ENCODE measurements around the gene EFNA5.
"Not testable (repeated sequence)": the region's sequence is repeated elsewhere in the genome, so short reads cannot be mapped to it uniquely, and the experiment has no call there.

EFNA5 gene

DNA sequence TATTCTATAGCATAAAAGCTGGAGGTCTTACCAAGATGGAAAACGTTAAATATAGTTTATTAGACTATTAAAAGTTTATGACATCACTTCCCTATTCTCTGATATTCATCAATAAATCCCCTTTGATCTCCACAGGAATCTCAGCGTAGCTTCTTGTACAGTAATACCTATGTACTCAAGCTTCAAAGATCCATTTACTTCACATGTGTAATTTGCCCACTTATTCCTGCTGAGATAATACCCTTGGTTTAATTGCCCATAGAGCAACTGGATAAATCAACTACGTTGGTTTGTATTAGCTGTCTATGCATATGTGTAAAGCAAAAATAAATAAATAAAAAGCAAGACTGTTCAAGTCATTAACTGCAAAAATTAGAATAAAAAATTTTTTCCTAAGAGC lies 219.7 kb downstream of the EFNA5 start:
- DNase-seq = no peak

DNA sequence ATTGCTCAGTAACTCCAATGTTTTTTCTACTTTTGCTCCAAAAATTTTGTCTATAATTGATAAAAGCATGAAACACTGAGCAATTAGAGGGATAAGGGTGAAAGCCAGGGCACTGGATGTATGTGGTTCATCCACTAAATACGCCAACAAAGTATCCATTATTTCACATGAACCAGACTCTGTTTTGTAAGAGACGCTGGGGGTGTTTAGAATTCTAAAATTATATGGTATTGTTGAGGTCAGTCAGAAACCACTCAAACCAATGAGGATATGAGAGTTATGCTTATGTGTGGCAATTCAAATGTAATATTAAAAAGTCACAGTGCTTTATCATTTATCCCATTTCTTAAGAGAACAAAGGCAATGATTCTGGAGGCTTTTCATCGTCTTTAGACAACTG lies 220.2 kb downstream of the EFNA5 start:
- no peak for DNase-seq

DNA sequence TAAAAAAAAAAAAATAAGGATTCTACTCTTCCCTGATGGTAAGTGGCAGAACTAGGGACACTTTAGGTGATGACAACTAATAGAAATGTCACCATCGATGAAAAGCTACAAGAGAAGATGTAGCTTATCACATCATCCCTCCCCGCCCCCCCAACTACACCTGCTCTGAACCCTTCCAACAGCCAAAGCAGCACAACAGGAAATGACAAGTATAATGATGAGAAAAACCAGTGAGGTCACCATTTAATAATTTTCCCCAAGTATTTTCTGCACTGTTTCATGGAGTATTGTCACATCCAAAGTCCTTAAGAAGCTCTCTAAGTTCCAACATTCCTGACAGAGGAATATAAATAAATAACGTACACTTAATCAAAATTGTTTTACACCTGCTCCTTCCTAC lies 221.4 kb downstream of the EFNA5 start:
- no peak for DNase-seq

DNA sequence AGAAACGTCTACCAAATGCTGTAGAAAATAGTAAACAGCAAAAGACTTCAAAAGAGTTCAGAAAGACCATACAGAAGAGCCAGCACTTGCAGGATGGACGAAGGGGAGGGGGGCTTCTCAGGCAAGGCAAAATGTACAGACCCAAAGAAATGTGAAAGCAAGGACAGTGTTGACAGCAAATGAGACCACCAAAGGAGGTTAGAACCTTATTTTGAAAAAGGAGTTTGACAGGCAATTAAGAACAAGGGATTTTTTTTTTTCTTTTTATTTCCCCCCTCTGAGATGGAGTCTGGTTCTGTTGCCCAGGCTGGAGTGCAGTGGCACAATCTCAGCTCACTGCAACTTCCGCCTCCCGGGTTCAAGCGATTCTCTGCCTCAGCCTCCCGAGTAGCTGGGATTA lies 223.2 kb downstream of the EFNA5 start:
- DNase-seq = no peak

DNA sequence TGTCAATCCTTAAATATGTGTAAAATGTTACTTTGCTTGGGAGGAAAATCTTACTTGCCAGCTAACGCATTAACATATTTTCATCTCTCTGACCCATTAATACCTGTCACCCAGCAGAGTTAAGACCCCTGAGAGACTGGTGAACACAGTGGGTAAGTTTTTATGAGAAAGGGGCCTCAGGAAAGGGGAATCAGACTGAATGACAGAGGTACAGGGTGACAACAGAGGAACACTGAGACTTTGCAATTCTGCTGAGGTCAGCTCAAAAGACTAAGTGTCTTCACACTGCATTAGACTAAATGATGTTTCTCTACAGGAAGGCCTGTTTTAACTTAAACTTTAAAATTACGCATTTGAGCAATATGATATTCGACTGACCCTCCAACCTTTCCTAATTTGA lies 223.8 kb downstream of the EFNA5 start:
- no peak for DNase-seq

DNA sequence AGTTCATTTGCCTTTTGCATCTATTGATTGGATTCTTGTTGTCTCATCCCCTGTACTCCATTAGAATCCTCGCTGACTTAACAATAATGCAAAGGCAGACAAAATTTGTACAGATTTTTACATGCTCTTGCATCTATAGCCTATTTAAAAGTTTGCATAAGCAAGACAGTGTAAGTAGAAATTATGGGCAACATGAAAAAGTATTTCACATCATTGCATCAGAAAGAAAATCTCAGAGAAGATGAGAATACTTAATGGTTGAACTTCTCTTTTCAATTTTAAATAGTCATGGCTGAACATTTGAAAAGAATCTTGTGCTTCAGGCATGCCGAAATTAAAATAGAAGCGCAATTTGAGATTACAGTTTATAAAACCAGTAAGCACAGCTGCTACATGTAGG lies 226.4 kb downstream of the EFNA5 start:
- DNase-seq = no peak

DNA sequence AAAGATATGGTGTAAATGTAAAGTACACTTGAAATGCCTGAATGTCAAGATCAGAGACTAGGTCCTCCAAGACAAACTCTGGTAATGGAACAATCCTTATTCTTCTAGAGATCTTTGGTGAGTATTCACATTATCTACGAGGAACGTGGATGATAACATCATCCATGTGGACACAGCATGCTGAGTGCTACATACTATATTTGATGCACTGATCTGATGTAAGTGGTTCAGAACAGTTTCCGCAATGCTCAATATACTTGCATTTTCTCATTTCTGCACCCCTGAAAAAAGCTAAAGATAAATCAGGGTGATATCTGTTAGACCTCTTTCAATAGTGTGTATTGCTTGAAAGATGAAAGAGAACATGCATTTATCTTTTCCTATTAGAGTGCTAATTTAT lies 226.8 kb downstream of the EFNA5 start:
- no peak for DNase-seq

DNA sequence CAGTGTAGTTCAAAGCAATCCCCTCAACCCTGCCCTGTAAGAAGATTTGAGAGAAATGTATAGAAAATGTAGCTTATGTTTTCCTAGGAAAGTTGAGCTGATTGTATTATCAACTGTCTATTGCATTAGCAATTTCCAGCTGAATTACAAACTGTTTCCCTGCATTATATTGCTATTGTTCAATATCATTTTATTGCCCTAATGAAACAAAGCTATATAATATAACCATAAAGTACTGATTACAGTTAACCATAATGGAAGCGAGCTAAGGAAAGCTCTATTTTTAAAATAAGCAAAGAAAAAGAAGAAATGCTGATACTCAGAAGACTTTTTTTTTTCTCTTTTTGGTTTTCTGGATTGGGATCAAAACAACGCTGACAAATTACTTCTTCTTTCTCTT lies 228.3 kb downstream of the EFNA5 start:
- no peak for DNase-seq

DNA sequence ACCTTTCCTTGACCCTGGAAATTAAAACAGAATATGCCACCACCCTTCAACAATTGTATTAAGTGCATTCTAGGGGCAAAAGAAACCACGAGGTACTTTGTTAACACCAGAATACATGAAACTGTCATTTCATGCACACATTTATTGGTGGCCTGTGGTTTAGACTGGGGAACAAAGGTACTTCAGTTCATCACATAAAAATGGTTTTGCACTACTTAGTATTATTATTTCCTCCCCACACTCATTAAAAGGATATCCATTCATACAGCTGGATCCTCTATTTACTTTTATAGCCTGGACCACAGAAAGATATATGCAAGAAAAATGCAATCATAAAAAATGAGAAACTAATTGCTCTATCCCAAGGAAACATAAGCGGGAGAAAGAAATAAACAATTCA lies 230.9 kb downstream of the EFNA5 start:
- DNase-seq = no peak

DNA sequence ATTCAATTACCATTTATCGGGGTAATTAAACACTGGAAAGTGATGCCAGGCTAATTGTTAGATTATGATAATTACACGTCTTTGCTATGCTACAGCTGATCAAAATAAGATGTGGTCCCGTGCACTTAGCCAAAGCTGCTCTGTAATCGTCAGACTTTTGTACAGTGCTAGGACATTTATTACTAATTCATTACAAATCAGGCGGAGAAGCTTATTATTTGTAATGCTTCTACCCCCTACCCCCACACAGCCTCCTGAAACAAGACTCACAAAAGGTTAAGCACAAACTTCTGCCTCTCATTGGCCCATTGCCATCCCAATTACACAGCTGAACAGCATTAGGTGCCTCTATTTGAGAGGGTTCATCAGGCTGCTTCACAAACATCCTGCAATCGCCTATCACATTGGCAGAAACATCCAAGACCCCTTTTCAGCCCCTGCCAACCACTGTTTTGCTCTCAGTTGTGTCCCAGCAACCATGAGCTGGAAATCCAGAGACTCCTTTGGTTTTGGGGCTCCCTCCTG lies 232.7 kb downstream of the EFNA5 start:
- no peak for DNase-seq

DNA sequence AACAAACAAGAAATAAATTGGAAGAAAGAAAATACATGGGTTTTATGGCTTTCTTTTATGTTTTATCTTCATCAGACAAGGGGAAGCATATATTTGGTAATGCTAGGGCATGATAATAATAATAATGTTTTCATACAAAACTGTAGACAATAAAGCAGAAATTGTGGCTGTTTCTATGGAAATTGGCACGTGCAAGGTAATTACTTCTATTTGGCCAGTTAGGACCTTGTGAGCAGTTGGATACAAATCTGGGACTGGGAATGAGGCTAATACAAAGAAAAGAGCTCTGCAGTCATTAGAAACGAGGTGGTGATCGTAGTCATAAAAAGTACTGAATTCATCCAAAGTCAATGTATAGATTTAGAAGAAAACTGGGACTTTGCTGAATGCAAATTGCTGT lies 233.6 kb downstream of the EFNA5 start:
- DNase-seq = no peak

DNA sequence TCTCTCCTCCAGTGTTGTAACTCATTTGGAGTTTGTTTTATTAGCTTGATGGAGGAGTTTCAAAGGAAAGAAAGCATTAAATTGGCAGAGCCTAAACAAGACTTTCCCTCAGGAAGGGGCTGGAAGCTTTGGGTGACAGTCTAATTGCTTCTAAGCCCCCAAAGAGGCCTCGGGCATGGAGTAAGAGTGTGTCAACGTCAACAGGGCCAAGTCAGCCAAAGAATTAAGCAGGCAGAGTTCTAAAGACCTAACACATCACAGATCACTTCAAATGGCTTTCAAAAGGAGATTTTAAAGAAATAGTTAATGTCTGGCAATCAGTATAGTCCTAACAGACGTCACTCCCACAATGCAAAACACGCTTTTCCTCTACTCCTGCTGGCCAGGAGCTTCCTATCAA lies 234.5 kb downstream of the EFNA5 start:
- DNase-seq = no peak

DNA sequence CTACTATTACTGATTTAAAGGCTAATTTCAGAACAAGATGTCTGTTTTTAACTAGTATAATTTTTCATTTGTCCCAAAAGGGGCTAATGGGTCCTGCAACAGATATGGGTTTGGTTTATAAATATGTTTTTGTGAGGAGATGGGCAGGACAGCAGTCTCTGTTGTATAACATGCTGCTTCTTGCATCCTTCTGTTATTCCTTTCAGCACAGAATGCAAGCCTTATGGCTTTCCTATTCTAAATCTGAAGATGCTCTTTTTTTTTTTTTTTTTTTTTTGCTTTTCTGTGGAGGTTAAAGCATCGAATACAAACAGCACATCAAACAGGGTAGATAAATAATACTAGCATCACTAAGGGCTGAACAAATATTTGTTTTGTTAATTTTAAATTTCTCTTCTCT lies 235.7 kb downstream of the EFNA5 start:
- no peak for DNase-seq

DNA sequence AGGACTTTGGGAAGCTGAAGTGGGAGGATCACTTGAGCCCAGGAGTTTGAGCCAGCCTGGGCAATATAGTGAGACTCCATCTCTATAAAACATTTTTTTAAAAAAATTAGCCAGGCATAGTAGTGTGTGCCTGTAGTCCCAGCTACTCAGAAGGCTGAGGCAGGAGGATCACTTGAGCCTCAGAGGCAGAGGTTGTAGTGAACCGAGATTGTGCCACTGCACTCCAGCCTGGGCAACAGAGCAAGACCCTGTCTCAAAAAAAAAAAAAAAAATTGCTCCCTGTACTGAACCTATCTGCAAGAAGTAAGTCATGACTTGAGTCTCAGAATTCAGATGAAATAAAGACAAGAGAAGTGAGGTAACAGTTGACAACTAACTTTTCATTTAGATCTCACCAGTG lies 237.1 kb downstream of the EFNA5 start:
- DNase-seq = not testable (repeated sequence)

DNA sequence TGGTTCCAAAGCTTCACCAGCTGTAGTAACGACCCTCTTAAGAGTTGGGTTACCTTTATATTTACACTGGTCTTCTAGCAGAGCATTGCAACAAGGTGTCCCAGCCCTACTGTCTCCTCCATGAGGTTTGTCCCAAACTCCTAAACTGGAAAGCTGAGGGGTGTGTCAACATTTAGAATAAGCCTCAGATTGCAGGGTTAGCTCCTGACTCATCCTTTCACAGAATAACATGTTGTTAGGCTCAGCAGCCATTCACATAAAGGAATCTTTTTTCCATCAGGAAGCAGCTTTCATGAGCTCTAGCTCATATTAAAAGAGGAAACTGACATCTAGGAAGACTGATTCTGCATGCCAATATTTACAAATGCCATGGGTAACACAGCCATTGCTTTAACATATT lies 238.7 kb downstream of the EFNA5 start:
- DNase-seq = no peak

DNA sequence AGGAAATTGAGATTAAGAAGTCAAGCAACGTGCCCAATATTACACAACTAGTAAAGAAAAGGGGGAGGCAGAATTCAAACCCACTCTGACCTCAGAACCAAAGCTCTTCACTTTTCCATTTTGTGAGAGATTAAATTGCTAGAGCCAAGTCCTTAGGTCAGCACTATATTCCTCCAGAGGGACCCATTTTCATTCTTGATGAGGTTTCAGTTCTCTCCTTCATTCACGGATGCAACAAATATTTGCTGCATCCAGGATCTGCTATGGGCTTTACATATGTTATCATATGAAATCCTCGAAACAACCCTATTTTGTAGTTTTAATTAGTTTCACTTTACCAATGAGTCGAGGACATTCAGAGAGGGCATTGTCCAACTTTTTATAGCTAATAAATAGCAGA lies 239.2 kb downstream of the EFNA5 start:
- no peak for DNase-seq

DNA sequence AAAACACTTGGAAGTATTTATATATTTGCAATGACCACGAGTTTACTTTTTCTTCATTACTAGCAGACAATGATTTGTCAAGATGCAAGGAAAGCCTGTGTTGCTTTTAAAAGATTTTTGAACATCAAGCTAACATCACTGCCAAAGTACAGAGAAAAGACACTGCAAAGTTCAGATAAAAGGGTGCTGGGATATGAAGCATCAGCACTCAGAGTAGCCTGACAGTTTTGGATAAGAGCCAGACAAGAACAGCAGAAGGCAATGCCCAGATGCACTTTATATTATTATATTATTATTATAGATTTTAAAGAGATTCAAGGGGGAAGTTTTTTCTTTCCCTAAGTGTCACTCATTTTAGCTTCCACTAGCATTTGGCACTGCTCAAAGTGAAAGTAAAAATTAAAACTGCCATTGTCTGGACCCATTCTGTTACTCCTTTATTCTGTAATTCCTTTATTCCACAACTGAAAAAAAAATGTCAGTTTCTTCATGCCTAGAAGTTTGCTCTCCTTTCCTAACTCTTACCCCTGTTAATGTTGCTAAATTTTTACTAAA lies 240.6 kb downstream of the EFNA5 start:
- no peak for DNase-seq

DNA sequence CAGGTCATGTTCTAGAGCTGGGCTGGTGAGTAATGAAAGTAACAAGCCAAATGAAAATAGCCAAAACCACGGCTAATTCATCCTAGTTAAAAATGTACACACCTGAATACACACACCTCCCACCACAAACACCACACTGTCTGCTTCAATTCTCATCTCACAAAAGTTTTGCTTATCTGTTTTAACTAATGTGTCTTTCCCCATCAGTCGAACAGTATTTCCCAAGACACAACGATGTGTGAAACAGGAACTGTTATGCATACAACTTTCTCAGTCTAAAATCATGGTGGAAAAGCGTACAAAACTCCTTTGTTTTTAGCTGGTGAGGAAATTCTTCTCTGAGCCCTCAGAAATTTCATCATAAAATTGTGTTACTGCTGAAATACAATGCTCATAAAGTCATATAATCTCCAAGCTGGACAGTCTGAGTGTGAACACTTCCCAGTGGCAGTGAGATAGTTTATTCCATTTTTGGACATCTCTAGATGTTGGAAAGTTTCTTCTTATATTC lies 242.4 kb downstream of the EFNA5 start:
- DNase-seq = no peak

DNA sequence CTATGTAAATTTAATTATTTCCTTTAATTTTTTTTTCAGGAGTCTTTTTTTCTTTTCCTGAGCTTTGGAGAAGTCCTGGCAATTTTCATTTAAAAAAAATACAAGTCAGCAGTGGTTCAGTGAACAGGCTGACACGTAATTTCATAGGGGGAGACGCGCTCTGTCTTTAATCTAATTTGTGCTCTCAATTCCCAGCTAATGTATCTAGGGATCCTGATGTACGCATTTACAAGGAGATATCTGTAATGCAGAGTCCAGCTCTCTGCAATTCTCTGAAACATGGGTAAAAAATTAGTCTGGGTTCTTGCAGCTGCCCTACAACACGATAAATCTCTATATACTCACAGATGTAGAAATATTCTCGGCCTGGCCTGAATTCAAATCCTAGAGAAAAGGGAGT lies 243.9 kb downstream of the EFNA5 start:
- DNase-seq = no peak

DNA sequence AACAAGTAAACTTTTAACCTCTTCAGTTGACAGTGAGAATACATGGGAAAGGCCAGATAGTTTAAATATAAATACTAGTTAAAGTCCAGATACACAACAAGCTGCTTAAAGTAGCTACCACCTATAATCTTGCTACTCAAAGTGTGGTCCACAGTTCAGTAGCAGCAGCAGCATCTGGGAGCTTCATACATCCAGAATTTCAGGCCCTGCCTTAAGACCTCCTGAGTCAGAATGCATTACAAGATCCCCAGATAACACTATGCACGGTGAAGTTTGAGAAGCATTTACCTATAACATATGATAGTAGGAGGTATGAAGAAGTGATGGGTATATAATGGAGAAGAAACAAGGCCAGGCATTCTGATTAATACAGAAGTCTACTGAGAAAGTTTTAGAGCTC lies 244.5 kb downstream of the EFNA5 start:
- DNase-seq = no peak

DNA sequence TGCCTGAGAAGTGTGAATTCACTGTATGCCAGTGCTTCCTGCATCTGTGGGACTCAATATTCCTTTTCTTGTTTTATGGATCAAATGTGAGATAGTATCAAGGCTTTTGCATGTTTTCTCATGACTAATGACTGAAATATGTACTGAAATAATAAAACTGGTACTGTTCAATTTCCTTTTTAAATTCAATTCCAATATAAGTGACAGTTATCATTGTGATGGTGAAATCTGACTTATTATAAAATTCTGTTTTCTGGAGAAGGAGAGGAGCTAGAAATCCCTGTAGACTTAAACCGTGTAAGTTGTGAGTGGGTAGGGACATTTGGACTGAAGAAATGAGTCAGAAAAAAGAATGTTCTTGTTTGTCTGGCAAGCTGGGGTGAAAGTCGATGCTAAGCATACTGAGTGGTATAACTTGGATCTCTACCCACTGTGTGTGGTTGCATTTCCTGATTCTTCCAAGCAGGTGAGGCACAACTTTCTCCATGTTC lies 245.2 kb downstream of the EFNA5 start:
- no peak for DNase-seq

DNA sequence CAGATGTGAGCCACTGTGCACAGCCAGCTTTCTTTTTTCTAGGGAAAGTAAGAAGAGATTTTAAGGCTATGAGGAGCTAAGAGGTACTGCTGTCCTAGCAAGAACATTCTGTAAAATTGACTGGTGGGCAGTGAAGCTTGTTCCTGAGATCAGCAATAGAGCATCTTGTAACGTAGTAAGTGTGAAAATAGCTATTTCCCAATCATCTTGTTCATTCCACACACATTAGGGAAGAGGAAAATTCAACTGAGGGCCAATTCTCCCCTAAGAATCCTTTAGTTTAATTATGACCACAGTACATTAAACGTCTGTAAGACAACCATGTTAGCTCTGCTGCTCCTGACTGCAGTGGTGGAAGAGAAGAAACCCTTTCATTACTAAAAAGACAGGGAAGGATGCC lies 246.2 kb downstream of the EFNA5 start:
- DNase-seq = no peak

DNA sequence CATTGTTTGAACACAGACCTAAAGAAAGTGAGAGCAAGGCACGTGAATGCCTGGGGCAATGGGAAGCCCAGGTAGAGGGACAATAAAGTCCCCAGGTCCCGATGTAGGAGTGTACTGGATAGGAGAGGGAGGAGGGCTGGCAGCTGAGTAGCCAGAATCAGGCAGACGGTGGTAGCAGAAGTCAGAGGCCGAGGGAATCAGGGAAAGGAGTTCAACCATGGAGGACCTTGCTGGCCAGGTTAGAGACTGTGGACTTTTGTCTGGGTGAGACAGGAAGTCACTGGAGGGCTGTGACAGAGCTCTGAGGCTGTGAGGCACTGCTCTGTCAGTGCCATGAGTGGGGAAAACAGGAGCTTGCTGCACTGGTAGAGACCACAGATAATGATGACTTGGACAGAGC lies 248.2 kb downstream of the EFNA5 start:
- no peak for DNase-seq

DNA sequence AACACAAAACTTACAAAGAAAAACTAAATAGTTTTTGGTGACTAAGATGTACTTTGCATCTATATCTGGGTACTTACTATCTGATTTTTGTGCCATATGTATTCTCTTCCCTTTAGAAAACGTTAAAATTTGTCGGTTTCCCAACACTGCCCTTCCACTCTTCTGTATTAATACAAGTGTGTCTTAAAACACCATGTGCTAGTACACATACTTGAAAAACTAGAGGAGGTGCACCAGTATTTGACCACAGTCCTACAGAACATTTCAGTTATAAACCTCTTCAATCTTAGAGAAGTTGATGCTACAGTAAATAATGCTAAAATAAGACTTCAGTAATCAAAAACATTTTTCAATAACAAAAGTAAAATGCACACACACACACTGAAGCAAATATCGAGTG lies 251.2 kb downstream of the EFNA5 start:
- DNase-seq = no peak

DNA sequence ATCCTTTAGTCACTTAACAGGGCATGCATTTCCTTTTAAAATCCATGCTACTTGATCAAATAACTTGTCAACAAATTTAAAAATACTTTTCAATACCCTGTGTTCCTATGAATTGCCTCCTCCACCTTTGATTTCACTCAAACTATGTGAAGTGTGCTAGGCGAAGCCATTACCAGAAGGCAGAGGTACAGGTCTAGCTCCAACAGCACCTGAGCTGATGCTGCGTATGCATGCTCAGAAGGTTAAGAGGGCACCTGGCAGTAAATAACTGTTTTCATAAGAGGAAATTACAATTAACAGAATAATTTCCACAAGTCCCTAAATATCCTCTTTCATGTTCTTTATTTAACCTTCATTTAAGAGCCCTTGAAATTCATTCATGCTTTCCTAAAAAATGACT lies 251.8 kb downstream of the EFNA5 start:
- DNase-seq = no peak
